Measurements from ENCODE around the gene FOXN3. TPM values are rescaled to one million over a fixed set of nuclear protein-coding genes. Genes with fewer than 3 reads are reported as not detected.

FOXN3 gene
- polyA plus RNA-seq, 1 donor (not counting 4 experiments of a cell fraction or from before 2014, with no cell fraction given), result 10.2 TPM

DNA sequence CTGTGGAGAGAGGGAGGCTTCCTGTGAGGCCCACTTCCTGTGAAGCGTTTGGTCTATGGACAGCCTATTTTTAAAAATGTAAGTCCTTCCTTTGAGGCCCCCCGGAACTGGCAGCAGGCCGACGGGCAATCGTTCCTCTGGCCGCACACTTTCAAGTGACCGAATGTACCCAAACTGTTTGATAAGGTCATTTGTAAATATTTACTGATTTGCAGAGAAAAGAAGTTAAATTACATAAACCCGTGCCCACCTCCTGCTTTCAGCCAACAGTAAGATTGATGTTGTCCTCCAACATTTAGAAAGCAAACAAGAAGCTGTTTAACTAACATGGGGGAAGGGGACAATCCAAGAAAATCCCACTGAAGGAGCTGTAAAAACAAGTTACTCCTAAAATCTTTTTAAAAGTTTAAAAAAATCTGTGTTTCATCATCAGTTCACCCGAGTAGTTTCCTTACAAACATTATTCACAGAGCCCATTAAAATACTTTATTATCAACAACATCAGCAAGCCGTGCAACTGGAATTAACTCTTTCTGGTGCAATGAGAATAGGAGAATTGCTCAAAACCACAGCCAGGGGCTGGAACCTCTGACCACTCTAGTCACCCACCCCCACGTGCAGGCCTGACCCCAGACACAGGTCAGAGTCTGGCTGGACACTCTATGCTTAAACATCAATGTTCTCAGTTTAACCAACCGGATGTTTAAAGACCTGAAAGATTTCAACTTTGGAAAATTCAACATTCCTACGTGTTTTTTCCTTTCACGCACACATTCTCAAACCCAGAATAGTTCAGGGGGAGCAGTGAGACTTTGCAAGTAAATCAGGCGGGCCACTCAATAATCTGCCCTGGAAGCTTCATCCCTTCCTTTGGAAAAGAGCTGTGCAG lies 65.3 kb downstream of the FOXN3 start:
- Histone ChIP-seq H3K4me1 (ENCODE audit: control insufficient read depth, extremely low read depth, insufficient read depth, low read length) (no peaks in the 10 kb centered on the region), H3K9me1 (ENCODE audit: control insufficient read depth, extremely low read depth, insufficient read depth, low read length) (no peaks in the 10 kb centered on the region), H3K9ac (ENCODE audit: control insufficient read depth, extremely low read depth, insufficient read depth, low read length) (no peak overlapping the region), H3K9me3 (ENCODE audit: control insufficient read depth, low read depth, low read length) (no peaks in the 10 kb centered on the region), H4K20me1 (ENCODE audit: control insufficient read depth, extremely low read depth, insufficient read depth, low read length) (no peaks in the 10 kb centered on the region), H3K27ac (ENCODE audit: control insufficient read depth, insufficient read depth, low read length) (no peak overlapping the region), H3K27me3 (ENCODE audit: control insufficient read depth, extremely low read depth, insufficient read depth, low read length) (no peaks in the 10 kb centered on the region), H3K36me3 (ENCODE audit: control insufficient read depth in 2 of 2, extremely low read depth in 1 of 2, insufficient read depth in 2 of 2, low read length in 2 of 2) (peaks cover 0 to 4% of the 10 kb centered on the region in 2 experiments), H3K79me2 (ENCODE audit: control insufficient read depth, insufficient read depth, low read length) (no peaks in the 10 kb centered on the region), H3K4me2 (ENCODE audit: control insufficient read depth, extremely low read depth, insufficient read depth, low read depth, low read length) (no peak overlapping the region), H2AFZ (ENCODE audit: control insufficient read depth, low read length) (no peak overlapping the region), H3K4me3 (ENCODE audit: control insufficient read depth in 2 of 3, extremely low read depth in 1 of 3, insufficient read depth in 2 of 3, low read depth in 1 of 3, low read length in 3 of 3) (no peak overlapping the region)
- DNase-seq (ENCODE audit: low read depth, low spot score), result no peak
- dilution Hi-C loops (cut with MboI; ENCODE audit: extremely low pct_ligation_motif_present, low sequenced_read_pairs), result no loop called here
- FAIRE-seq, result no peak
- TF ChIP-seq EZH2 (IDR thresholded peaks at IDR 0.05; ENCODE audit: low read length) (no peak), CTCF (optimal IDR thresholded peaks at IDR 0.05 in 1 of 3, IDR thresholded peaks at IDR 0.05 in 1 of 3, conservative IDR thresholded peaks at IDR 0.05 in 1 of 3; ENCODE audit: extremely low read depth in 1 of 3, insufficient read depth in 2 of 3, low read length in 3 of 3) (no peak)

DNA sequence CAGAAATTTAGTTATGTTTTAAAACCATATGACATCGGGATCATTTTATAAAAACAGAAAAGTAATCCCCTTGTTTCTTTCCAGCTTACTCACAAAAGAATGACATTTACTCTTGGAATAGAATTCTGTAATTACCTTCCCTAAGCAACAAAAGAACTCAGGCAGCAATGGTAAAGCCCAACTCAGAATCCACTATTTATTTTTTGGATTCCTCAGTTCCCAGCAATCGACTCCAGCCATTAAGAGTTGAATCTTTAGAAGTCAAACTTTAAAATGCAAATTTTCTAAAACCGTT lies 65.9 kb downstream of the FOXN3 start:
- TF ChIP-seq CTCF (optimal IDR thresholded peaks at IDR 0.05 in 1 of 3, IDR thresholded peaks at IDR 0.05 in 1 of 3, conservative IDR thresholded peaks at IDR 0.05 in 1 of 3; ENCODE audit: extremely low read depth in 1 of 3, insufficient read depth in 2 of 3, low read length in 3 of 3) (no peak), EZH2 (IDR thresholded peaks at IDR 0.05; ENCODE audit: low read length) (no peak)
- no peak overlapping the region for H3K4me3 ChIP-seq (ENCODE audit: control insufficient read depth in 2 of 3, extremely low read depth in 1 of 3, insufficient read depth in 2 of 3, low read depth in 1 of 3, low read length in 3 of 3)
- dilution Hi-C loops (cut with MboI; ENCODE audit: extremely low pct_ligation_motif_present, low sequenced_read_pairs), result no loop called here
- FAIRE-seq (no peak), DNase-seq (ENCODE audit: low read depth, low spot score) (no peak)
- no peak overlapping the region for H3K9ac ChIP-seq (ENCODE audit: control insufficient read depth, extremely low read depth, insufficient read depth, low read length)
- H3K27me3 ChIP-seq (ENCODE audit: control insufficient read depth, extremely low read depth, insufficient read depth, low read length), result no peaks in the 10 kb centered on the region
- H3K79me2 ChIP-seq (ENCODE audit: control insufficient read depth, insufficient read depth, low read length), result no peaks in the 10 kb centered on the region
- no peak overlapping the region for H3K4me2 ChIP-seq (ENCODE audit: control insufficient read depth, extremely low read depth, insufficient read depth, low read depth, low read length)
- no peaks in the 10 kb centered on the region for H3K9me1 ChIP-seq (ENCODE audit: control insufficient read depth, extremely low read depth, insufficient read depth, low read length)
- H4K20me1 ChIP-seq (ENCODE audit: control insufficient read depth, extremely low read depth, insufficient read depth, low read length), result no peaks in the 10 kb centered on the region
- H3K27ac ChIP-seq (ENCODE audit: control insufficient read depth, insufficient read depth, low read length), result no peak overlapping the region
- no peaks in the 10 kb centered on the region for H3K9me3 ChIP-seq (ENCODE audit: control insufficient read depth, low read depth, low read length)
- peaks cover 0 to 4% of the 10 kb centered on the region in 2 experiments for H3K36me3 ChIP-seq (ENCODE audit: control insufficient read depth in 2 of 2, extremely low read depth in 1 of 2, insufficient read depth in 2 of 2, low read length in 2 of 2)
- H3K4me1 ChIP-seq (ENCODE audit: control insufficient read depth, extremely low read depth, insufficient read depth, low read length), result no peaks in the 10 kb centered on the region
- H2AFZ ChIP-seq (ENCODE audit: control insufficient read depth, low read length), result no peak overlapping the region
